ENCODE data around the gene PAQR4. TPM values are rescaled to one million over a fixed set of nuclear protein-coding genes. Genes with fewer than 3 reads are reported as not detected.

PAQR4 gene
- total and polyA plus RNA-seq, 8 donors = 2.7 to 43.2 (median 9.7) TPM

- intact Hi-C loops (cut with DNase I; ENCODE audit: low total_unique reads) = no loop called here
- Histone ChIP-seq H3K9me3 (no peaks in the 10 kb centered on the region), H3K36me3 (no peaks in the 10 kb centered on the region), H3K4me1 (peaks cover 36 to 80% (median 52%) of the 10 kb centered on the region in 4 donors), H3K4me3 (peak overlapping the region in 1 of 4 donors; percentile 17), H3K27ac (peak overlapping the region in 3 of 5 donors; percentile 3 to 67 (median 55)), H3K27me3 (peaks cover 5 to 90% (median 46%) of the 10 kb centered on the region in 3 donors)
- TF ChIP-seq EP300 (IDR thresholded peaks at IDR 0.05) (no peak), POLR2AphosphoS5 (IDR thresholded peaks at IDR 0.05) (no peak), CTCF (IDR thresholded peaks at IDR 0.05) (no peak), POLR2A (IDR thresholded peaks at IDR 0.05) (no peak)
- WGBS, 5 donors = 28 to 41% (median 32%) methylated on average over 14 to 17 of the region's 17 CpGs
- peak in 1 of 2 donors; percentile 81 for DNase-seq
Measured at GRCh38 chr16:3007957-3008689, 39.0 kb downstream of the PAQR4 start.

- Histone ChIP-seq H3K36me3 (no peaks in the 10 kb centered on the region), H3K27ac (peak overlapping the region in 1 of 5 donors; percentile 67), H3K27me3 (peaks cover 5 to 92% (median 51%) of the 10 kb centered on the region in 3 donors), H3K4me1 (peaks cover 32 to 78% (median 48%) of the 10 kb centered on the region in 4 donors), H3K4me3 (no peak overlapping the region), H3K9me3 (no peaks in the 10 kb centered on the region)
- TF ChIP-seq EP300 (IDR thresholded peaks at IDR 0.05) (no peak), POLR2AphosphoS5 (IDR thresholded peaks at IDR 0.05) (no peak), CTCF (IDR thresholded peaks at IDR 0.05) (no peak), POLR2A (IDR thresholded peaks at IDR 0.05) (no peak)
- DNase-seq = peak in 1 of 2 donors; percentile 69
- intact Hi-C loops (cut with DNase I; ENCODE audit: low total_unique reads) = no loop called here
- WGBS, 5 donors = 54 to 81% (median 68%) methylated on average over 4 of the region's 4 CpGs
Measured at GRCh38 chr16:3008690-3009037, 39.5 kb downstream of the PAQR4 start.

- Histone ChIP-seq H3K9me3 (no peaks in the 10 kb centered on the region), H3K36me3 (no peaks in the 10 kb centered on the region), H3K4me3 (no peak overlapping the region), H3K27me3 (peaks cover 5 to 98% (median 54%) of the 10 kb centered on the region in 3 donors), H3K27ac (peak overlapping the region in 4 of 5 donors; percentile 0 to 44 (median 26)), H3K4me1 (peaks cover 32 to 75% (median 44%) of the 10 kb centered on the region in 4 donors)
- TF ChIP-seq CTCF (IDR thresholded peaks at IDR 0.05) (no peak), POLR2AphosphoS5 (IDR thresholded peaks at IDR 0.05) (no peak), EP300 (IDR thresholded peaks at IDR 0.05) (no peak), POLR2A (IDR thresholded peaks at IDR 0.05) (no peak)
- WGBS, 5 donors = 24 to 39% (median 35%) methylated on average over 17 to 21 of the region's 21 CpGs
- intact Hi-C loops (cut with DNase I; ENCODE audit: low total_unique reads) = no loop called here
- DNase-seq = peak; percentile 80 to 95
Measured at GRCh38 chr16:3009568-3010390, 40.6 kb downstream of the PAQR4 start.

GRCh38 chr16:3010510-3010909 is 41.4 kb downstream of the PAQR4 start:
- peaks cover 5 to 96% (median 54%) of the 10 kb centered on the region in 3 donors for H3K27me3 ChIP-seq
- H3K27ac ChIP-seq = no peak overlapping the region
- no peaks in the 10 kb centered on the region for H3K36me3 ChIP-seq
- H3K4me1 ChIP-seq = peaks cover 32 to 69% (median 40%) of the 10 kb centered on the region in 4 donors
- no peaks in the 10 kb centered on the region for H3K9me3 ChIP-seq
- WGBS, 5 donors = 85 to 91% (median 88%) methylated on average over 8 of the region's 8 CpGs
- intact Hi-C loops (cut with DNase I; ENCODE audit: low total_unique reads) = no loop called here
- DNase-seq = no peak
- no peak overlapping the region for H3K4me3 ChIP-seq
- TF ChIP-seq CTCF (IDR thresholded peaks at IDR 0.05) = no peak
- TF ChIP-seq POLR2A (IDR thresholded peaks at IDR 0.05) = no peak
- TF ChIP-seq EP300 (IDR thresholded peaks at IDR 0.05) = no peak
- TF ChIP-seq POLR2AphosphoS5 (IDR thresholded peaks at IDR 0.05) = no peak
